HUES64 (cell line): ENCODE results near the gene MED12L.

Experiments
- H3K27ac ChIP-seq: 2 replicates; pipeline ENCODE4 v1.7.0; 2013; ENCODE audit warnings: low read depth, low read length, inconsistent platforms
- H3K27me3 ChIP-seq: 2 replicates; pipeline ENCODE4 v1.6.1; 2013; ENCODE audit warnings: mild to moderate bottlenecking, low read length; ENCODE audit not compliant: insufficient read depth
- H3K36me3 ChIP-seq: 2 replicates; pipeline ENCODE4 v1.6.1; 2013; ENCODE audit warnings: mild to moderate bottlenecking, low read length; ENCODE audit not compliant: insufficient read depth
- H3K4me1 ChIP-seq: 2 replicates; pipeline ENCODE4 v1.6.1; 2013; ENCODE audit warnings: mild to moderate bottlenecking, low read length, moderate library complexity; ENCODE audit not compliant: insufficient read depth
- H3K4me3 ChIP-seq: 2 replicates; pipeline ENCODE4 v1.5.1; 2013; ENCODE audit warnings: mild to moderate bottlenecking, low read length, moderate library complexity
- H3K9ac ChIP-seq: 2 replicates; pipeline ENCODE4 v1.6.1; 2013; ENCODE audit warnings: mild to moderate bottlenecking, low read depth, low read length
- H3K9me3 ChIP-seq: 2 replicates; pipeline ENCODE4 v1.6.1; 2013; ENCODE audit warnings: low read depth, low read length; ENCODE audit not compliant: insufficient read depth
- WGBS: fragments of 150-250, 120-280 bp; methylation state at CpG from one replicate; pipeline ENCODE4 v1.1.7; 2013; ENCODE audit warnings: missing lambda C conversion rate; 5-methylcytosine and 5-hydroxymethylcytosine counted together

The MED12L gene

GRCh38 chr3:151395806-151396205, 310.3 kb downstream of the MED12L start:
- H3K4me1 ChIP-seq: peaks cover 45% of the 10 kb centered on the region

GRCh38 chr3:151398895-151399294, 313.4 kb downstream of the MED12L start:
- H3K9me3 ChIP-seq: no peaks in the 10 kb centered on the region
- no peak overlapping the region for H3K9ac ChIP-seq
- 77% methylated on average over 4 of the region's 5 CpGs for WGBS
- peaks cover 29% of the 10 kb centered on the region for H3K4me1 ChIP-seq
- H3K4me3 ChIP-seq: no peak overlapping the region
- H3K36me3 ChIP-seq: peaks cover 25% of the 10 kb centered on the region
- no peaks in the 10 kb centered on the region for H3K27me3 ChIP-seq
- no peak overlapping the region; the same call in 1 of the 2 replicates for H3K27ac ChIP-seq

More at GRCh38 chr3:151395806-151396205, 310.3 kb downstream of the MED12L start:
- Histone ChIP-seq H3K27me3 (no peaks in the 10 kb centered on the region), H3K9ac (no peak overlapping the region), H3K27ac (no peak overlapping the region), H3K9me3 (no peaks in the 10 kb centered on the region), H3K4me3 (no peak overlapping the region), H3K36me3 (peaks cover 36% of the 10 kb centered on the region)
- WGBS: 95% methylated on average over 3 of the region's 3 CpGs

- Histone ChIP-seq H3K4me3 (no peak overlapping the region), H3K9ac (no peak overlapping the region), H3K27me3 (no peaks in the 10 kb centered on the region), H3K4me1 (peaks cover 16% of the 10 kb centered on the region), H3K27ac (no peak overlapping the region), H3K36me3 (peaks cover 19% of the 10 kb centered on the region), H3K9me3 (no peaks in the 10 kb centered on the region)
- 88% methylated on average over 4 of the region's 4 CpGs for WGBS
Measured at GRCh38 chr3:151400341-151400740, 314.9 kb downstream of the MED12L start.

- H3K9me3 ChIP-seq: no peaks in the 10 kb centered on the region
- peaks cover 16% of the 10 kb centered on the region for H3K4me1 ChIP-seq
- no peak overlapping the region for H3K4me3 ChIP-seq
- H3K27ac ChIP-seq: no peak overlapping the region
- H3K36me3 ChIP-seq: peaks cover 7% of the 10 kb centered on the region; the same call in 1 of the 2 replicates
- H3K9ac ChIP-seq: no peak overlapping the region
- WGBS: 97% methylated on average over 2 of the region's 3 CpGs
- no peaks in the 10 kb centered on the region for H3K27me3 ChIP-seq
Measured at GRCh38 chr3:151402349-151402748, 316.9 kb downstream of the MED12L start.

GRCh38 chr3:151403246-151403645, 317.8 kb downstream of the MED12L start:
- H3K27me3 ChIP-seq: no peaks in the 10 kb centered on the region
- no peaks in the 10 kb centered on the region for H3K9me3 ChIP-seq
- no peak overlapping the region for H3K4me3 ChIP-seq
- WGBS: 85% methylated on average over 1 of the region's 2 CpGs
- peaks cover 16% of the 10 kb centered on the region for H3K4me1 ChIP-seq
- H3K9ac ChIP-seq: no peak overlapping the region
- H3K36me3 ChIP-seq: peaks cover 3% of the 10 kb centered on the region; the same call in 1 of the 2 replicates
- no peak overlapping the region for H3K27ac ChIP-seq

GRCh38 chr3:151404316-151404715, 318.9 kb downstream of the MED12L start:
- no peak overlapping the region for H3K9ac ChIP-seq
- WGBS: 89% methylated on average over 1 of the region's 1 CpG
- H3K27me3 ChIP-seq: no peaks in the 10 kb centered on the region
- no peaks in the 10 kb centered on the region for H3K9me3 ChIP-seq
- H3K4me3 ChIP-seq: no peak overlapping the region
- peaks cover 11% of the 10 kb centered on the region for H3K4me1 ChIP-seq
- no peaks in the 10 kb centered on the region for H3K36me3 ChIP-seq
- H3K27ac ChIP-seq: no peak overlapping the region

GRCh38 chr3:151407928-151408327, 322.5 kb downstream of the MED12L start:
- Histone ChIP-seq H3K4me1 (no peaks in the 10 kb centered on the region), H3K9ac (no peak overlapping the region), H3K27ac (no peak overlapping the region), H3K4me3 (no peak overlapping the region), H3K27me3 (no peaks in the 10 kb centered on the region), H3K9me3 (no peaks in the 10 kb centered on the region), H3K36me3 (no peaks in the 10 kb centered on the region; the same call in 1 of the 2 replicates)
- 95% methylated on average over 2 of the region's 2 CpGs for WGBS

GRCh38 chr3:151410891-151411559, 325.6 kb downstream of the MED12L start:
- Histone ChIP-seq H3K4me3 (no peak overlapping the region), H3K4me1 (no peaks in the 10 kb centered on the region), H3K9me3 (no peaks in the 10 kb centered on the region), H3K36me3 (peaks cover 5% of the 10 kb centered on the region; the same call in 1 of the 2 replicates), H3K27ac (no peak overlapping the region), H3K27me3 (no peaks in the 10 kb centered on the region), H3K9ac (no peak overlapping the region)
- 96% methylated on average over 9 of the region's 9 CpGs for WGBS

- Histone ChIP-seq H3K4me1 (no peaks in the 10 kb centered on the region), H3K9me3 (no peaks in the 10 kb centered on the region), H3K4me3 (no peak overlapping the region), H3K9ac (no peak overlapping the region), H3K27ac (no peak overlapping the region), H3K27me3 (no peaks in the 10 kb centered on the region), H3K36me3 (peaks cover 14% of the 10 kb centered on the region; the same call in 1 of the 2 replicates)
- WGBS: 89% methylated on average over 5 of the region's 5 CpGs
Measured at GRCh38 chr3:151412989-151413388, 327.5 kb downstream of the MED12L start.

- no peaks in the 10 kb centered on the region for H3K27me3 ChIP-seq
- H3K4me1 ChIP-seq: no peaks in the 10 kb centered on the region
- no peak overlapping the region for H3K4me3 ChIP-seq
- no peak overlapping the region for H3K9ac ChIP-seq
- H3K27ac ChIP-seq: no peak overlapping the region
- H3K36me3 ChIP-seq: peaks cover 21% of the 10 kb centered on the region; the same call in 1 of the 2 replicates
- WGBS: 89% methylated on average over 1 of the region's 1 CpG
- H3K9me3 ChIP-seq: no peaks in the 10 kb centered on the region
Measured at GRCh38 chr3:151415289-151415688, 329.8 kb downstream of the MED12L start.

GRCh38 chr3:151419806-151420205, 334.3 kb downstream of the MED12L start:
- 85% methylated on average over 4 of the region's 6 CpGs for WGBS
- no peaks in the 10 kb centered on the region for H3K27me3 ChIP-seq
- H3K36me3 ChIP-seq: peaks cover 16% of the 10 kb centered on the region; the same call in 1 of the 2 replicates
- no peaks in the 10 kb centered on the region for H3K9me3 ChIP-seq
- H3K27ac ChIP-seq: no peak overlapping the region
- peaks cover 4% of the 10 kb centered on the region for H3K4me1 ChIP-seq
- no peak overlapping the region for H3K4me3 ChIP-seq
- H3K9ac ChIP-seq: no peak overlapping the region
